Loucy (cell line): ENCODE data around the gene CREG2.
A peak's percentile ranks its signal among the peaks of the same experiment; 100 is the strongest.

Experiments
- H2AFZ ChIP-seq: fragments of 200-600 bp; sonication (generic); 2 replicates; pipeline ENCODE4 v1.6.0; 2016; ENCODE audit warnings: antibody characterized with exemption, mild to moderate bottlenecking, low read length, moderate library complexity
- H3F3A ChIP-seq: fragments of 200-600 bp; 2 replicates; pipeline ENCODE4 v1.6.0; 2016; ENCODE audit warnings: antibody characterized with exemption, low read depth, mild to moderate bottlenecking
- H3K27me3 ChIP-seq: fragments of 200-600 bp; sonication (generic); 2 replicates; pipeline ENCODE4 v1.6.1; 2014; ENCODE audit warnings: low read length, mild to moderate bottlenecking; ENCODE audit not compliant: insufficient read depth, poor library complexity, severe bottlenecking
- H3K36me3 ChIP-seq: fragments of 200-600 bp; sonication (generic); 2 replicates; pipeline ENCODE4 v1.6.1; 2016; ENCODE audit warnings: low read length; ENCODE audit not compliant: insufficient read depth
- H3K4me1 ChIP-seq: fragments of 200-600 bp; sonication (generic); 2 replicates; pipeline ENCODE4 v1.5.1; 2014; ENCODE audit warnings: low read length, mild to moderate bottlenecking; ENCODE audit not compliant: insufficient read depth, poor library complexity, severe bottlenecking
- H3K4me2 ChIP-seq: fragments of 200-600 bp; sonication (generic); 2 replicates; pipeline ENCODE4 v1.6.0; 2014; ENCODE audit warnings: antibody characterized with exemption, low read length, low read depth, mild to moderate bottlenecking; ENCODE audit not compliant: poor library complexity, severe bottlenecking
- H3K4me3 ChIP-seq: fragments of 200-600 bp; sonication (generic); 2 replicates; pipeline ENCODE4 v1.5.1; 2014; ENCODE audit warnings: low read length, mild to moderate bottlenecking, mixed read lengths; ENCODE audit not compliant: poor library complexity, severe bottlenecking
- H3K79me2 ChIP-seq: fragments of 200-600 bp; sonication (generic); 2 replicates; pipeline ENCODE4 v1.6.1; 2014; ENCODE audit warnings: low read length; ENCODE audit not compliant: insufficient read depth
- H3K9ac ChIP-seq: fragments of 200-600 bp; sonication (generic); 2 replicates; pipeline ENCODE4 v1.6.0; 2014; ENCODE audit warnings: mild to moderate bottlenecking, low read depth, low read length, moderate library complexity; ENCODE audit not compliant: poor library complexity, severe bottlenecking
- H3K9me2 ChIP-seq: fragments of 200-600 bp; sonication (generic); replicated peaks from 2 replicates; pipeline ENCODE4 v1.6.1; 2016; ENCODE audit warnings: low read depth, low read length, mixed read lengths
- H3K9me3 ChIP-seq: fragments of 200-600 bp; sonication (generic); 2 replicates; pipeline ENCODE4 v1.6.1; 2014; ENCODE audit warnings: mild to moderate bottlenecking, antibody characterized with exemption, low read length, low read depth; ENCODE audit not compliant: insufficient read depth
- H4K20me1 ChIP-seq: fragments of 200-600 bp; sonication (generic); 2 replicates; pipeline ENCODE4 v1.6.0; 2014; ENCODE audit warnings: antibody characterized with exemption, low read length, mild to moderate bottlenecking; ENCODE audit not compliant: insufficient read depth, poor library complexity, severe bottlenecking
- CTCF ChIP-seq: fragments of 200-600 bp; sonication (generic); conservative IDR thresholded peaks from 2 replicates; pipeline ENCODE4 v1.5.1; 2014; ENCODE audit warnings: mild to moderate bottlenecking, antibody characterized with exemption, low read length
- EZH2phosphoT487 ChIP-seq: fragments of 200-600 bp; IDR thresholded peaks from 2 replicates; pipeline ENCODE4 v1.6.1; 2018; ENCODE audit warnings: antibody characterized with exemption, mild to moderate bottlenecking, moderate library complexity, borderline replicate concordance

CREG2 gene

DNA sequence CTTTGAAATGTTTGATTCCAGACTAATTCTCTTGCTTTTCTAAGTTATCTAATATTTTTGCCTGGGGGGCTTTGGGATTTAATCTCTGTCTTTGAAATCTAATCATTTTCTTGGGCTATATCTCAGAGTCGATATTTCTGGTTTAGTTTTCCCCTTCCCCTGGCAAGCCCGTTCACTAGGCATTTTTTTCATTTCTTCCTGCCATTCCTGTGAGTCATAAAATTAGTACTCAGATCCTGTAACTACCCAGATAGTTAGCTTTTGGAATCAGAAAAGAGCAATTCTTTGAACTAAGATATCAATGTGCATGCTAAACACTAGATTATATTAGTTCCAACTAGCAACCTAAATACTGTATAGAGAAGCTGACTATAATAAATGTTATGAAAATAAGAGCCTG, 49.4 kb downstream of the CREG2 start:
- H3K9ac ChIP-seq, result no peak overlapping the region
- no peak overlapping the region for H3K4me3 ChIP-seq
- no peak overlapping the region for H3K4me2 ChIP-seq
- H3K9me3 ChIP-seq, result no peaks in the 10 kb centered on the region
- no peaks in the 10 kb centered on the region for H3K36me3 ChIP-seq
- no peaks in the 10 kb centered on the region for H3K9me2 ChIP-seq
- TF ChIP-seq CTCF (no peak), EZH2phosphoT487 (no peak)
- no peaks in the 10 kb centered on the region for H3F3A ChIP-seq
- no peaks in the 10 kb centered on the region for H3K79me2 ChIP-seq
- no peak overlapping the region for H2AFZ ChIP-seq
- H4K20me1 ChIP-seq, result no peaks in the 10 kb centered on the region
- peaks cover 9% of the 10 kb centered on the region for H3K4me1 ChIP-seq
- no peaks in the 10 kb centered on the region for H3K27me3 ChIP-seq

GRCh38 chr2:101332885-101333766, 54.2 kb downstream of the CREG2 start:
- H3K4me2 ChIP-seq, result no peak overlapping the region
- peaks cover 20% of the 10 kb centered on the region for H3F3A ChIP-seq
- no peaks in the 10 kb centered on the region for H4K20me1 ChIP-seq
- H3K79me2 ChIP-seq, result no peaks in the 10 kb centered on the region
- no peaks in the 10 kb centered on the region for H3K36me3 ChIP-seq
- H3K9me3 ChIP-seq, result no peaks in the 10 kb centered on the region
- H2AFZ ChIP-seq, result no peak overlapping the region
- no peak overlapping the region for H3K4me3 ChIP-seq
- TF ChIP-seq CTCF (no peak; the same call in 1 of the 2 replicates), EZH2phosphoT487 (no peak)
- H3K9me2 ChIP-seq, result no peaks in the 10 kb centered on the region
- no peaks in the 10 kb centered on the region for H3K27me3 ChIP-seq
- H3K9ac ChIP-seq, result no peak overlapping the region
- H3K4me1 ChIP-seq, result peaks cover 33% of the 10 kb centered on the region

DNA sequence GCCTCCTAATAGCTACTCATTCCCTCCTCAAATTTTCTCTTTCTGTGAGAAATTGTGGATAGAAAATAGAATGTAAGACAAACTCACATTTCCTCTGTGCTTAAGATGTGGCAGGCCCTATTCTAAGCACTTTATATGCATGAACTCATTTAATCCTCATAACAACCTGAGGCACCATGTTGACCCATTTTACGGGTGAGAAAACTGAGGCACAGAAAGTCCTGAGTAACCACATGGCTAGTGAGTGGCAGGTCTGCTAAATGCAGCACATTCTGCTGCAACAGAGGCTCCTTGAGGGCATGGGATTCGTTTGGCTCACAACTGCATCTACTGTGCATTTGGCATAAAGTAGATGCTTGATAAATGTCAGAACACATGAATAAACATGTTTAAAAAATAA, 56.1 kb downstream of the CREG2 start:
- H3K4me1 ChIP-seq, result peaks cover 46% of the 10 kb centered on the region
- H3F3A ChIP-seq, result peaks cover 26% of the 10 kb centered on the region
- peak overlapping the region; percentile 9; the same call in 1 of the 2 replicates for H2AFZ ChIP-seq
- no peaks in the 10 kb centered on the region for H3K36me3 ChIP-seq
- peaks cover 1% of the 10 kb centered on the region; the same call in 1 of the 2 replicates for H3K9me3 ChIP-seq
- H3K27me3 ChIP-seq, result no peaks in the 10 kb centered on the region
- no peaks in the 10 kb centered on the region for H3K9me2 ChIP-seq
- peak overlapping the region; percentile 86 for H3K4me2 ChIP-seq
- H4K20me1 ChIP-seq, result no peaks in the 10 kb centered on the region
- TF ChIP-seq EZH2phosphoT487, result no peak
- TF ChIP-seq CTCF, result no peak
- no peak overlapping the region for H3K4me3 ChIP-seq
- H3K9ac ChIP-seq, result no peak overlapping the region
- no peaks in the 10 kb centered on the region for H3K79me2 ChIP-seq
